Keratinocyte (primary cell): ENCODE measurements around the gene TTYH2. TPM values are rescaled to one million over a fixed set of nuclear protein-coding genes. Genes with fewer than 3 reads are reported as not detected.
A peak's percentile ranks its signal among the peaks of the same experiment; 100 is the strongest.

Experiments
- DNase-seq: peaks from one replicate; pipeline ENCODE4 v3.0.0-alpha.2; 2011; ENCODE audit warnings: low read depth, missing footprints, low spot score
- FAIRE-seq: peaks from 2 replicates; lab custom pipeline; 2011; peaks lifted over from hg19 to GRCh38; lab: Jason Lieb, UNC
- H2AFZ ChIP-seq: 2 replicates; pipeline ENCODE4 v1.6.0; 2012; ENCODE audit warnings: low read length, control low read depth, inconsistent platforms; ENCODE audit not compliant: control insufficient read depth
- H3K27ac ChIP-seq: 2 replicates; pipeline ENCODE4 v1.5.1; 2011; ENCODE audit warnings: low read length; ENCODE audit not compliant: control insufficient read depth, insufficient read depth
- H3K27me3 ChIP-seq: 3 replicates; pipeline ENCODE4 v1.6.0; 2011; ENCODE audit warnings: low read length; ENCODE audit not compliant: control insufficient read depth, insufficient read depth; ENCODE audit errors: extremely low read depth
- H3K36me3 ChIP-seq, 2 experiments: 2 replicates in 1 of 2; 3 replicates in 1 of 2; pipeline ENCODE4 v1.5.1; 2011; ENCODE audit warnings: low read length in 2 of 2, mild to moderate bottlenecking in 1 of 2; ENCODE audit not compliant: control insufficient read depth in 2 of 2, insufficient read depth in 2 of 2; ENCODE audit errors: extremely low read depth in 1 of 2
- H3K4me1 ChIP-seq: 3 replicates; pipeline ENCODE4 v1.5.1; 2011; ENCODE audit warnings: low read length; ENCODE audit not compliant: control insufficient read depth, insufficient read depth; ENCODE audit errors: extremely low read depth
- H3K4me2 ChIP-seq: 3 replicates; pipeline ENCODE4 v1.6.0; 2011; ENCODE audit warnings: low read depth, low read length; ENCODE audit not compliant: control insufficient read depth, insufficient read depth; ENCODE audit errors: extremely low read depth
- H3K4me3 ChIP-seq, 3 experiments: fragments of 200-600 bp in 1 of 3; sonication (generic) in 1 of 3; 2 replicates in 2 of 3; 3 replicates in 1 of 3; pipeline ENCODE4 v1.5.1; 2011 to 2016; ENCODE audit warnings: low read length in 3 of 3, mild to moderate bottlenecking in 3 of 3, control low read depth in 2 of 3, inconsistent platforms in 1 of 3, low read depth in 1 of 3, mixed read lengths in 1 of 3, mixed run types in 1 of 3, moderate library complexity in 1 of 3; ENCODE audit not compliant: control insufficient read depth in 2 of 3, insufficient read depth in 2 of 3; ENCODE audit errors: extremely low read depth in 1 of 3
- H3K79me2 ChIP-seq: 2 replicates; pipeline ENCODE4 v1.6.0; 2012; ENCODE audit warnings: low read length; ENCODE audit not compliant: control insufficient read depth, insufficient read depth
- H3K9ac ChIP-seq: 3 replicates; pipeline ENCODE4 v1.6.0; 2011; ENCODE audit warnings: low read length; ENCODE audit not compliant: control insufficient read depth, insufficient read depth; ENCODE audit errors: extremely low read depth
- H3K9me1 ChIP-seq: 3 replicates; pipeline ENCODE4 v1.6.0; 2011; ENCODE audit warnings: low read length; ENCODE audit not compliant: control insufficient read depth, insufficient read depth; ENCODE audit errors: extremely low read depth
- H3K9me3 ChIP-seq: 2 replicates; pipeline ENCODE4 v1.5.1; 2012; ENCODE audit warnings: low read depth, low read length; ENCODE audit not compliant: control insufficient read depth
- H4K20me1 ChIP-seq: 3 replicates; pipeline ENCODE4 v1.6.0; 2011; ENCODE audit warnings: low read length; ENCODE audit not compliant: control insufficient read depth, insufficient read depth; ENCODE audit errors: extremely low read depth
- EZH2 ChIP-seq: IDR thresholded peaks from one replicate; pipeline ENCODE4 v1.6.1; 2012; ENCODE audit warnings: inconsistent platforms, mild to moderate bottlenecking, low read length, moderate library complexity
- dilution Hi-C: fragments of 300-500 bp; cut with MboI; formaldehyde crosslinking; loops from one replicate; pipeline ENCODE4 v1.7.0; 2020; ENCODE audit warnings: low sequenced_read_pairs; ENCODE audit not compliant: extremely low pct_ligation_motif_present
- polyA plus RNA-seq, 5 experiments: library from polyadenylated mRNA; depleted of rRNA in 3 of 5; stranded (reverse) in 3 of 5; stranded (forward) in 1 of 5; unstranded in 1 of 5; fragments of >200 nt; gene quantifications; 1 replicate in 1 of 5; 2 replicates in 3 of 5; 3 replicates in 1 of 5; pipeline versions ENCODE4 v1.2.1 to v1.2.3, GENCODE V29; 2011 to 2012; ENCODE audit warnings: missing spikeins in 2 of 5, low read depth in 1 of 5, low replicate concordance in 1 of 5
- TF ChIP-seq, protein P1 (sequence below), 3 experiments: IDR thresholded peaks in 1 of 3; conservative IDR thresholded peaks in 1 of 3; optimal IDR thresholded peaks in 1 of 3; 2 replicates in 2 of 3; 3 replicates in 1 of 3; pipeline versions ENCODE3 to v1.5.1; 2011; ENCODE audit warnings: low read length in 3 of 3, mild to moderate bottlenecking in 3 of 3, moderate library complexity in 2 of 3, control low read depth in 1 of 3, inconsistent platforms in 1 of 3; ENCODE audit not compliant: insufficient read depth in 2 of 3; ENCODE audit errors: extremely low read depth in 1 of 3

The TTYH2 gene
- polyA plus RNA-seq, 1 donor (not counting 4 experiments of a cell fraction or from before 2014, with no cell fraction given): 3.7 TPM

DNA sequence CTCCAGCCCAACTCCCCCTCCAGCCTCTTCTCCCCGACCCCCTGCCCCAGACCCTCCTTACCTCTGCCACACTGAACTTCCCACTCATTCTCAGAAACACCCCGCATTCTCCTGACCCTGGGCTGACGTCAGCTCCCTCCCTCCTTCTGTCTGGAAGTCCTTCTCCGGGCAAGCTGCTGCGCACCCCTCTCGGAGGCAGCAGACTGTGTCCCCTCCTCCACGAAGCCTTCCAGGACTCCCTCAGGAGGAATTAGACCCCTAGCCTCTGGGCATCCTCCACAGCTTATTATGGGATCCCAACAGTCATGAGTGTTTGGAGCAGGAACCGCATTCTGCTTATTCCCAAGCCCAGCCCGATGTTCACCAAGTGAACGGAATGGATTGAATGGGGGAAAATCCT, 13.3 kb upstream of the TTYH2 start:
- H3K4me1 ChIP-seq: peaks cover 16% of the 10 kb centered on the region
- H3K27ac ChIP-seq: no peak overlapping the region
- H2AFZ ChIP-seq: no peak overlapping the region
- TF ChIP-seq, protein P1, sequence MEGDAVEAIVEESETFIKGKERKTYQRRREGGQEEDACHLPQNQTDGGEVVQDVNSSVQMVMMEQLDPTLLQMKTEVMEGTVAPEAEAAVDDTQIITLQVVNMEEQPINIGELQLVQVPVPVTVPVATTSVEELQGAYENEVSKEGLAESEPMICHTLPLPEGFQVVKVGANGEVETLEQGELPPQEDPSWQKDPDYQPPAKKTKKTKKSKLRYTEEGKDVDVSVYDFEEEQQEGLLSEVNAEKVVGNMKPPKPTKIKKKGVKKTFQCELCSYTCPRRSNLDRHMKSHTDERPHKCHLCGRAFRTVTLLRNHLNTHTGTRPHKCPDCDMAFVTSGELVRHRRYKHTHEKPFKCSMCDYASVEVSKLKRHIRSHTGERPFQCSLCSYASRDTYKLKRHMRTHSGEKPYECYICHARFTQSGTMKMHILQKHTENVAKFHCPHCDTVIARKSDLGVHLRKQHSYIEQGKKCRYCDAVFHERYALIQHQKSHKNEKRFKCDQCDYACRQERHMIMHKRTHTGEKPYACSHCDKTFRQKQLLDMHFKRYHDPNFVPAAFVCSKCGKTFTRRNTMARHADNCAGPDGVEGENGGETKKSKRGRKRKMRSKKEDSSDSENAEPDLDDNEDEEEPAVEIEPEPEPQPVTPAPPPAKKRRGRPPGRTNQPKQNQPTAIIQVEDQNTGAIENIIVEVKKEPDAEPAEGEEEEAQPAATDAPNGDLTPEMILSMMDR (optimal IDR thresholded peaks at IDR 0.05 in 1 of 3, IDR thresholded peaks at IDR 0.05 in 1 of 3, conservative IDR thresholded peaks at IDR 0.05 in 1 of 3; ENCODE audit: extremely low read depth in 1 of 3, insufficient read depth in 2 of 3, low read length in 3 of 3): no peak
- TF ChIP-seq EZH2: no peak
- peaks cover 3 to 11% of the 10 kb centered on the region in 2 experiments for H3K36me3 ChIP-seq
- H3K27me3 ChIP-seq: peaks cover 31% of the 10 kb centered on the region
- no peak overlapping the region for H3K9ac ChIP-seq
- H3K79me2 ChIP-seq: peaks cover 16% of the 10 kb centered on the region
- no peaks in the 10 kb centered on the region for H3K9me3 ChIP-seq
- DNase-seq (no peak), FAIRE-seq (no peak)
- no peaks in the 10 kb centered on the region for H3K9me1 ChIP-seq
- H4K20me1 ChIP-seq: peaks cover 2% of the 10 kb centered on the region
- no peak overlapping the region for H3K4me3 ChIP-seq
- dilution Hi-C loops: no loop called here
- no peak overlapping the region for H3K4me2 ChIP-seq

DNA sequence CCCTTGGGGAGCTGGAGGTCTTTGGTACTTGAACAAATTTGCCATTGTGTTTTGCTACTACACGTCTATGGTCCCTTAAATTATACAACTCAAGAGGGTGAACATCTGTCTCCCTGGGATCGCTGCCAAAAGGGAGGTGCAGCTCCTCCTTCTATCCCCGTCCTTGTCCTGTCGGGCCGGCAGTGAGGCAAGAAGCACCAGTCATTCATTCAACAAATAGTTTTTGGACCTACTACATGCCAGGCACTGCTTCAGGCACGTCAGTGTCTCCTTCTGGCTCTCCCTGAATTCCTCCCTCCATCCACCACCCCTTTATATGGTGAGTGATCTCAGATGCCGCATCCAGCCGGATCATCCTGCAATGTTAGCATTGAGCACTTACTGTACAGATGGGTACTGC, 12.1 kb upstream of the TTYH2 start:
- Histone ChIP-seq H3K4me2 (no peak overlapping the region), H3K27ac (no peak overlapping the region), H3K27me3 (peaks cover 23% of the 10 kb centered on the region), H4K20me1 (peaks cover 7% of the 10 kb centered on the region), H2AFZ (no peak overlapping the region), H3K36me3 (peaks cover 8 to 20% of the 10 kb centered on the region in 2 experiments), H3K4me3 (no peak overlapping the region), H3K9me3 (no peaks in the 10 kb centered on the region), H3K9ac (no peak overlapping the region), H3K9me1 (no peaks in the 10 kb centered on the region), H3K79me2 (peaks cover 27% of the 10 kb centered on the region), H3K4me1 (peaks cover 28% of the 10 kb centered on the region)
- dilution Hi-C loops: no loop called here
- TF ChIP-seq, protein P1 (optimal IDR thresholded peaks at IDR 0.05 in 1 of 3, IDR thresholded peaks at IDR 0.05 in 1 of 3, conservative IDR thresholded peaks at IDR 0.05 in 1 of 3; ENCODE audit: extremely low read depth in 1 of 3, insufficient read depth in 2 of 3, low read length in 3 of 3): no peak
- no peak for TF ChIP-seq EZH2
- FAIRE-seq (peak; percentile 67), DNase-seq (no peak)
